ENCODE results near the gene NEGR1. TPM values are rescaled to one million over a fixed set of nuclear protein-coding genes. Genes with fewer than 3 reads are reported as not detected.

NEGR1 gene
- total and polyA plus RNA-seq, 2 experiments from 2014 or later = 1.0 to 2.8 TPM

DNA sequence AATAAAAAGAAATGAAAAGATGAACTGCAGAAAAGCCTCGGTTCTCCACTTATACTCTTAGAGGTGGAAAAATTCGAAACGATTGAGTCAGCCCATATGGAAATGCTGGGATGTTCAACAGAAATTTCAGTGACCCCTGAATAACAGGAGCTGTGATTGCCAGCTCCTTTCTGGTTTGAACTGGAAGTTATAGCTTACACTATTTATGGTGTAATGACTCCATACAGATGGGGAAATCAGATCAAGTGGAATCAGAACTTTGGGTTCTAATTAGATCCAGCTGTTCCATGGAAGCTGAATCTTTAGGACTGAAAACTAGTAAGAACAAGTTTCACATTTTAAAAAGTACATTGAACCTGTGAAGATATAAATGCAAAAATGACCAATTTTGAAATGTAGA is 632.2 kb downstream of the NEGR1 start:
- no peak for DNase-seq (ENCODE audit: low spot score)
- no peak overlapping the region for H3K27ac ChIP-seq
- TF ChIP-seq, protein P1, sequence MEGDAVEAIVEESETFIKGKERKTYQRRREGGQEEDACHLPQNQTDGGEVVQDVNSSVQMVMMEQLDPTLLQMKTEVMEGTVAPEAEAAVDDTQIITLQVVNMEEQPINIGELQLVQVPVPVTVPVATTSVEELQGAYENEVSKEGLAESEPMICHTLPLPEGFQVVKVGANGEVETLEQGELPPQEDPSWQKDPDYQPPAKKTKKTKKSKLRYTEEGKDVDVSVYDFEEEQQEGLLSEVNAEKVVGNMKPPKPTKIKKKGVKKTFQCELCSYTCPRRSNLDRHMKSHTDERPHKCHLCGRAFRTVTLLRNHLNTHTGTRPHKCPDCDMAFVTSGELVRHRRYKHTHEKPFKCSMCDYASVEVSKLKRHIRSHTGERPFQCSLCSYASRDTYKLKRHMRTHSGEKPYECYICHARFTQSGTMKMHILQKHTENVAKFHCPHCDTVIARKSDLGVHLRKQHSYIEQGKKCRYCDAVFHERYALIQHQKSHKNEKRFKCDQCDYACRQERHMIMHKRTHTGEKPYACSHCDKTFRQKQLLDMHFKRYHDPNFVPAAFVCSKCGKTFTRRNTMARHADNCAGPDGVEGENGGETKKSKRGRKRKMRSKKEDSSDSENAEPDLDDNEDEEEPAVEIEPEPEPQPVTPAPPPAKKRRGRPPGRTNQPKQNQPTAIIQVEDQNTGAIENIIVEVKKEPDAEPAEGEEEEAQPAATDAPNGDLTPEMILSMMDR (IDR thresholded peaks at IDR 0.05; ENCODE audit: poor library complexity) = no peak
- TF ChIP-seq EZH2 (IDR thresholded peaks at IDR 0.05; ENCODE audit: borderline replicate concordance) (no peak), EZH2phosphoT487 (IDR thresholded peaks at IDR 0.05; ENCODE audit: low read depth, severe bottlenecking, unreplicated experiment) (no peak)
- no peaks in the 10 kb centered on the region for H3K36me3 ChIP-seq (replicated peaks; ENCODE audit: insufficient read depth, low read depth)
- no peak overlapping the region for H3K4me3 ChIP-seq
- no peaks in the 10 kb centered on the region for H3K27me3 ChIP-seq
- no peak overlapping the region for H2AFZ ChIP-seq
- no peak overlapping the region for H3K4me2 ChIP-seq
- peaks cover 15% of the 10 kb centered on the region for H3K4me1 ChIP-seq (ENCODE audit: insufficient read depth)
- no peaks in the 10 kb centered on the region for H3K9me2 ChIP-seq (replicated peaks; ENCODE audit: insufficient read depth)
- no peaks in the 10 kb centered on the region for H3K79me2 ChIP-seq
- no peaks in the 10 kb centered on the region for H3K9me3 ChIP-seq (ENCODE audit: low read depth)
- 85% methylated on average over 3 of the region's 3 CpGs for WGBS (ENCODE audit: low lambda C conversion rate, missing lambda C conversion rate)
- no peaks in the 10 kb centered on the region for H4K20me1 ChIP-seq (ENCODE audit: insufficient read depth, poor library complexity, severe bottlenecking)

DNA sequence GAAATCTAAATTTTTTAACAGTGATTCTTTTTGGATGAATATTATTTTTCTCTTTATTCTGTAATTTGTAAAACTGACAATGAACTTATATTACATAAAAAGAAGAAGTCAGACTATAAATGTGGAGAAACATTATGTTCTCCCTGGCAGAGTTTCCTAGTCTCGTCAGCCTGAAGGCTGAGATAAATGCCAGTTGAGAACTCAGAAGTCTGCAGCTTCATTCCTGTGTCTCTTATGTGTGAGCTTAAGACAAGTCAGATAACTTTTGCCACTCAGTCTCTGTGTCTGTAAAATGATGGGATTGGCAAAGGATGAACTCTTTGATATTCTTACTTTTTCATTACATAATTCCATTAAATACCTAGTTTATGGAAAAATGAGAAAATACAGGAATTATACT is 632.7 kb downstream of the NEGR1 start:
- H4K20me1 ChIP-seq (ENCODE audit: insufficient read depth, poor library complexity, severe bottlenecking) = no peaks in the 10 kb centered on the region
- no peaks in the 10 kb centered on the region for H3K9me3 ChIP-seq (ENCODE audit: low read depth)
- no peak overlapping the region for H3K27ac ChIP-seq
- no peak overlapping the region for H3K4me2 ChIP-seq
- no peak overlapping the region for H2AFZ ChIP-seq
- no peak overlapping the region for H3K4me3 ChIP-seq
- no peaks in the 10 kb centered on the region for H3K9me2 ChIP-seq (replicated peaks; ENCODE audit: insufficient read depth)
- WGBS (ENCODE audit: low lambda C conversion rate, missing lambda C conversion rate) = 61% methylated on average over 1 of the region's 1 CpG
- no peaks in the 10 kb centered on the region for H3K79me2 ChIP-seq
- no peaks in the 10 kb centered on the region for H3K27me3 ChIP-seq
- H3K36me3 ChIP-seq (replicated peaks; ENCODE audit: insufficient read depth, low read depth) = no peaks in the 10 kb centered on the region
- H3K4me1 ChIP-seq (ENCODE audit: insufficient read depth) = peaks cover 15% of the 10 kb centered on the region
- no peak for DNase-seq (ENCODE audit: low spot score)
- no peak for TF ChIP-seq EZH2 (IDR thresholded peaks at IDR 0.05; ENCODE audit: borderline replicate concordance)
- TF ChIP-seq EZH2phosphoT487 (IDR thresholded peaks at IDR 0.05; ENCODE audit: low read depth, severe bottlenecking, unreplicated experiment) = no peak
- TF ChIP-seq, protein P1 (IDR thresholded peaks at IDR 0.05; ENCODE audit: poor library complexity) = no peak

DNA sequence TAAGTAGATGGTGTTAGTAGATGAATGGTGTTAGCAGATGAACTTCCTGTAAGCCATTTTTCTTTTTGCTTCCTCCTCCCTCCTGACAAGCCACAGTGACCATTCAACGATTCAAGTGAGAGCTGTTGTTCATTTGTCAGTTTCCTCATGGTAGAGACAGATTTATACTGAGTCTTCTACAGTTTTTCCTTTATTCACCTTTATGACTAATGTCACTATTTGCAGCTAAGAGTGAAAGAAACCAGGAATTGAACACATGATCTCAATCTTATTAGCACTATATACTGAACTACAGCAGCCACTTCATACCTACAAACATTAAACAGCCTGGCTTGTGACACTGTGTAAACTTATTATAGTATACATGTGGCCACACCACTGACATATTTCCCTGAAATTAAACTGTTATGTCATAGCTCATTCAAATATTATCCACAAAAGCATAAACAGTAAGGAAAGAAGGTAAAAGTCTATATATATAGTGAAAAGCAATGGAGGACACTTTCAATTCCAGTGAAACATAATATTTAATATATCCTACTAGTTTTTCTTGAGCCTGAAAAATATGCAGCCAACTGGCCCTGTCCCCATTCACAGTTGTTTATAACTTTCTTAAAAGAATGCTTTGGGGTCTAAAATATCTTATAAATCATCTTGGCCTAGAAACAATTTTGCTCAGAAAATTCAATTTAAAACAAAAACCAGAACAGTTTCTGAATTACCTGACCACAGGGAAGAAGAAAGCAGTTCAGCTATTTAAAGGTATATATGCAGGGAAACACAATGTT is 634.6 kb downstream of the NEGR1 start:
- 70% methylated on average over 1 of the region's 1 CpG for WGBS (ENCODE audit: low lambda C conversion rate, missing lambda C conversion rate)
- Histone ChIP-seq H3K27ac (no peak overlapping the region), H3K4me3 (no peak overlapping the region), H3K79me2 (no peaks in the 10 kb centered on the region), H3K9me2 (replicated peaks; ENCODE audit: insufficient read depth) (no peaks in the 10 kb centered on the region), H3K4me2 (no peak overlapping the region), H3K36me3 (replicated peaks; ENCODE audit: insufficient read depth, low read depth) (no peaks in the 10 kb centered on the region), H4K20me1 (ENCODE audit: insufficient read depth, poor library complexity, severe bottlenecking) (no peaks in the 10 kb centered on the region), H3K9me3 (ENCODE audit: low read depth) (no peaks in the 10 kb centered on the region), H2AFZ (no peak overlapping the region), H3K27me3 (no peaks in the 10 kb centered on the region), H3K4me1 (ENCODE audit: insufficient read depth) (peaks cover 15% of the 10 kb centered on the region)
- TF ChIP-seq EZH2 (IDR thresholded peaks at IDR 0.05; ENCODE audit: borderline replicate concordance) (no peak), EZH2phosphoT487 (IDR thresholded peaks at IDR 0.05; ENCODE audit: low read depth, severe bottlenecking, unreplicated experiment) (no peak)
- TF ChIP-seq, protein P1 (IDR thresholded peaks at IDR 0.05; ENCODE audit: poor library complexity) = no peak
- no peak for DNase-seq (ENCODE audit: low spot score)

Measured in hepatocyte (in vitro differentiated cells).